NCI-H446 treated with DMSO at 0.1 percent for 48 hours (cell line): Measurements from ENCODE around the gene MUL1.

Source experiments
- DNase-seq: peaks from one replicate; lab custom pipeline; 2025; lab: John Stamatoyannopoulos, UW

MUL1 gene

DNA sequence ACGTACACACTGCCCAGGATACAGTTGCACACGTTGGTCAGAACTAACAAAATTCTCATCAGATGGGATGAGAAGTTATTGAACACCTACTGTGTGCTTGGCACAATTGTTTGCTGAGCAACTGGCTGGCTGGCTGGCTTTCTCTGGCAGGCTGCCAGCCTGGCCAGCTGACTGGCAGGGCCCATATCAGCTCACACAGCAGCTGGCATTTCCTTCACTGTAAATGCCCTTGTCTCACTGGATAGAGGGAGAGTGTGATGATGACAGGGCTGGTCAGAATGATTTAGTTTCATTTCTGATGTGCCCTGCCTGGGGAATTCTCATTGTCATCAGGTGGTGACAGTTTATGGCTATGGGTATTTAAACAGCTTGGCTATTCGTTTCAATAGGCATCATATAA lies 37.8 kb downstream of the MUL1 start:
- DNase-seq, result no peak

DNA sequence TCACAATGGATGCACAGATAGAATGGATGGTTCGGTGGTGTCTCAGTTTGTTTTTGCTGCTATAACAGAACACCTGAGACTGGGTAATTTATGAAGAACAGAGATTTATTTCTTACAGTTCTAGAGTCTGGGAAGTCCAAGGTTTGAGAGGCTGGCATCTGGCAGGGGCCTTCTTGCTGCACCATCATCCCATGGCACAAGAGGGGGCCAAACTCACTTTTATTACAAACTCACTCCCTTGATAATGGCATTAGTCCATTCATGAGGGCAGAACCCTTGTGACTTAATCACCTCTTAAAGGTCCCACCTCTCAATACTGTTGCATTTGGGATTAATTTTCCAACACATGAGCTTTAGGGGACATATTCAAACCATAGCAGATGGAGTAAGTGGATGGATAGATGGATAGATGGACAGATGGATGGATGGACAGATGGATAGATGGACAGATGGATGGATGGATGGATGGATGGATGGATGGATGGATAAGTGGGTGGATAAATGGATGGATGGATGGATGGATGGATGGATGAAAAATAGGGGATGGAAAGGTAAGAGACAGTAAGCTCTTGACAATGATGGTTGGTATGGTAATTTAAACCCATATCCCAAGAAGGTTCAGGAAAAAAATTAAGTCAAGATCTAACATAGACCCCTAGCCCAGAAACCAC lies 38.4 kb downstream of the MUL1 start:
- DNase-seq, result no peak

DNA sequence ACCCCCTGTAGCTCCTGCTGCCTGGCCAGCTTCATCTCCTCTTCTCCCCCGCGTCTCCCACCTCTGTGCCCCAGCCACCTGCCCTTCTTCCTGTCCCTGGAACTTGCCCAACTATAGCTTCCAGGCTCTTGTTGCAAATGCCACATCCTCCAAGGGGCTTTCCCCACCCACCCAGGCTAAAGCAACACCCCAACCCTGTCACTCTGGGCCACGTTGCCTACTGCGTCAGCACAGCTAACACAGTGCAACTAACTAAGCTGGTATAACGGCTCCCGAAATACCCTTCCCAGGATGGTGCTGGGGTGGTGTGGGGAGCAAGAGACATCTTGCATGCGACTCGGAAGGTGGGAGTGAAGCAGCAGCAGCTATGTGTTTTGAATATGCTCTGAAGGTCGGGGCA lies 41.7 kb downstream of the MUL1 start:
- DNase-seq, result no peak

DNA sequence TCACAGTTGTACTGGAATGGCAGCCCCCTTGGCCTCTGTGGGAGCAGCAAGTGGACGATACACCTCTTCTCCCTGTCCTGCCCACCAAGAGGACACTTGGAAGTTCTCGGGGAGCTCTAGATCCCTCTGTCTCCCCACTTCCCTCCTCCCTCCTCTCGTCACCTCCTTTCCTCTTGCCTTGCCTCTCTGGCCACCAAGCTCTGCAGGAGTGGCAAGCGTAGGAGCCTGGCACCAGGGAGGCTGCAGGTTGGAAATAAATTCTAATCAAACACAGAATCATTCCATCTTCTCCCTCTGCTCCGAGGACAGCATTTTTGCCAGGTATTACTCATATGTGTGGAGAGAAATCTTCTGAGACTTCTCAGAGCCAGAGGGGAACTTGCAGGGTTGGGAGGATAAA lies 42.8 kb downstream of the MUL1 start:
- DNase-seq, result no peak

DNA sequence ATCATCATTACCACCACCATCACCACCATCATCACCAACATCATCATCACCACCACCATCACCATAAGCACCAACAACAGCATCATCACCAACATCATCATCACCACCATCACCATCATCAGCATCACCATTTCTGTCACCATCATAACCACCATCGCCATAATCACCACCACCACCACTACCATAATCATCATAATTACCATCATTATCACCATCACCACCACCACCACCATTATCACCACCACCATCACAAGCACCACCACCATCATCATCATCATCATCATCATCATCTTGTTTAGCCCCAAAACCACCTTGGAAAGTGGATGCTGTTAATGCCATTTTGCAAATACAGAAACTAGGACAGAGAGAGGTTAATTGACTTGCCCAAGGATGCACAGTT lies 44.4 kb downstream of the MUL1 start:
- no peak for DNase-seq

DNA sequence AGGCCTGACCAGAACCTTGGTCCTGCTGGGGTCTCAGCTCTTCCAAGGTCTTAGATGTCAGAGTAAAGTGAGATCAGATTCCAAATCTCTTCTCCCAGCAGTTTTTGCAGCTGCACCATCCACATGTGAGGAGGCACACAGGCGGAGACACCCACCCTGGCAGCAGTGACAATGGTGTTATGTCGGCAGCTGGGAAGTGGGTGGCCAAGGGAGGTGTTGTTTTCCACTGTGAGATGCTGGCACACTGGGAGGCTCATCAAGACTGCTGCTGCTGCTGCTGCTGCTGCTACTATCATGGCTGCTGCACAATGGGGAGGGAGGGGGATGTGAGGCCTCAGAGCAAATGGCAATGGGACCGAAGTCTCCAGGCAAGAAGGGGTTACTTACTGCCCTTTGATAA lies 45.6 kb downstream of the MUL1 start:
- no peak for DNase-seq

DNA sequence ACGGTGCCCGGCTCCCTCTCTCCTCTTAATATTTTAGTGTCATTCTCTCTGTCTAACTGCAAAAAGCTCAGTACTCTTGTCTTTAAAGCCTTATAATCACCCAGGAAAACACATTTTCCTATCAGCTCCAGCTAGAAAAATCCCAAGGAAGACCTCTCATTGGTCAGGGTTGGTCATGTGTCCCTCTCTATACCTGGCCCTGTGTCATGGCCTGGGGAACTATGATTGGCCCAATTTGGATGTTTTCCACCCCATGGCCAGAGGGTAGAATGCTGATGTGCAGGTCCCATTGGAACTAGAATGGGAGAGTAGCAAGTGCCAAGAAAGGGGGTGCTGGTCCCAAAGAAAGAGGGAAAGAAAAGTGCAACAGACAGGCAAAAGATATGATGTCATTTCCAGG lies 49.2 kb downstream of the MUL1 start:
- DNase-seq, result no peak

DNA sequence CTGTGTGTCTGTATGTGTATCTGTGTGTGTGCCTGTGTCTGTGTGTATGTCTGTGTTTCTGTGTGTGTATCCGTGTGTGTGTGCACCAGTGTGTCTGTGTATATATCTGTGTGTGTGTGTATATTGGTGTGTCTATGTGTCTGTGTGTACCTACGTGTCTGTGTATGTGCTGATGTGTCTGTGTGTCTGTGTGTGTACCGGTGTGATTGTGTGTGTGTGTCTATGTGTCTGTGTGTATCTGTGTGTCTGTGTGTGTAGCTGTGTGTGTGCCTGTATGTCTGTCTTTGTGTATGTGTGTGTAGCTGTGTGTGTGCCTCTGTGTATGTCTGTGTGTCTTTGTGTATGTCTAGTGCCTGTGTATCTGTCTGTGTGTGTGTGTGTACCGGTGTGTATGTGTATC lies 53.9 kb downstream of the MUL1 start:
- DNase-seq, result no peak

DNA sequence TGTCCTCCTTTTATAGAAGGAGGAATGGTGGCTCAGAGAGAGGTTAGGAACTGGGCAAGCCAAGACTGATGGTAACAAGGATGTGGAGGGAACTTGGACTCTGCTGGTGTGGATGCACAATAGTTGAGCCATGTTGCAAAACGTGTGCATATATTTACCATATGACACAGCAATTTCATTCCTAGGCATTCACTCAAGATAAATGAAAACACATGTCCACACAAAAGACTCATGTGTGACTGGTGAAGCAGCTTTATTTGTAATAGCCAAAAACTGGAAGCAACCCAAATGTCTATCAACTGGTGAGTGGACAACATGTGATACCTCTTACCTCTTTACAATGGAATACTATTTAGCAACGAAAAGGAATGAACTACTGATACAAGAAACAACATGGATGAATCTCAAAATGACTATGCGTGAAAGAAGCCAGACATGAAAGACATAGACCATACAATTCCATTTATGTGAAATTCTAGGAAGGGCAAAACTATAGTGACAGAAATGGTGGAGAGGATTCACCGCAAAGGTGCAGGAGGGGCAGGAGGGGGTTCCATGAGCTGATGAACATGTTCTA lies 58.1 kb downstream of the MUL1 start:
- no peak for DNase-seq
